ENCODE measurements around the gene PRPF31.
"Not testable (repeated sequence)": the region's sequence is repeated elsewhere in the genome, so short reads cannot be mapped to it uniquely, and the experiment has no call there.

The PRPF31 gene

GRCh38 chr19:54096617-54097106 is 18.9 kb upstream of the PRPF31 start:
- H3K4me1 ChIP-seq (ENCODE audit: control insufficient read depth, insufficient read depth, low read length), result peaks cover 8% of the 10 kb centered on the region
- no peak overlapping the region for H3K9ac ChIP-seq (ENCODE audit: low read length in 2 of 2)
- H3K27me3 ChIP-seq (ENCODE audit: control insufficient read depth in 1 of 2, insufficient read depth in 2 of 2, low read length in 2 of 2), result peaks cover 11 to 16% of the 10 kb centered on the region in 2 donors
- H3K36me3 ChIP-seq (ENCODE audit: control insufficient read depth in 2 of 2, insufficient read depth in 2 of 2, low read length in 2 of 2), result no peaks in the 10 kb centered on the region
- no peak overlapping the region for H3K27ac ChIP-seq (ENCODE audit: low read length)
- H3K4me3 ChIP-seq (ENCODE audit: low read length in 2 of 2), result peak overlapping the region in 1 of 2 donors; percentile 29
- H3K9me3 ChIP-seq (ENCODE audit: control insufficient read depth in 2 of 2, low read length in 2 of 2), result peaks cover 0 to 2% of the 10 kb centered on the region in 2 donors

- Histone ChIP-seq H3K27me3 (ENCODE audit: control insufficient read depth in 1 of 2, insufficient read depth in 2 of 2, low read length in 2 of 2) (peaks cover 10 to 16% of the 10 kb centered on the region in 2 donors), H3K4me3 (ENCODE audit: low read length in 2 of 2) (no peak overlapping the region), H3K9ac (ENCODE audit: low read length in 2 of 2) (no peak overlapping the region), H3K27ac (ENCODE audit: low read length) (no peak overlapping the region), H3K36me3 (ENCODE audit: control insufficient read depth in 2 of 2, insufficient read depth in 2 of 2, low read length in 2 of 2) (no peaks in the 10 kb centered on the region), H3K4me1 (ENCODE audit: control insufficient read depth, insufficient read depth, low read length) (peaks cover 19% of the 10 kb centered on the region), H3K9me3 (ENCODE audit: control insufficient read depth in 2 of 2, low read length in 2 of 2) (peaks cover 0 to 1% of the 10 kb centered on the region in 2 donors)
Measured at GRCh38 chr19:54099190-54099902, 16.2 kb upstream of the PRPF31 start.

DNA sequence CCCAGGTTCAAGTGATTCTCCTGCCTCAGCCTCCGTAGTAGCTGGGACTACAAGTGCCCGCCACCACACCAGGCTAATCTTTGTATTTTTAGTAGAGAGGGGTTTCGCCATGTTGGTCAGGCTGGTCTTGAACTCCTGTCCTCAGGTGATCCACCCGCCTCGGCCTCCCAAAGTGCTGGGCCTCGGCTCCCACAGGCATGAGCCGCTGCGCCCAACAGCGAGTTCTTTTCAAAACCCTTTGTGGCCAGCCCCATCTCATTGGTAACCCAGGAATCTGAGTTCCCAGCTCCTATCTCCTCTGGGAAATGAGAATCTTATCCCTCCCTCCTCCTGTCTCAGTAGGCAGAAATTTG is 15.7 kb upstream of the PRPF31 start:
- Histone ChIP-seq H3K4me1 (ENCODE audit: control insufficient read depth, insufficient read depth, low read length) (peaks cover 19% of the 10 kb centered on the region), H3K27me3 (ENCODE audit: control insufficient read depth in 1 of 2, insufficient read depth in 2 of 2, low read length in 2 of 2) (peaks cover 7 to 12% of the 10 kb centered on the region in 2 donors)
- not testable (repeated sequence) for H3K27ac ChIP-seq (ENCODE audit: low read length); H3K4me3 ChIP-seq (ENCODE audit: low read length in 2 of 2); H3K36me3 ChIP-seq (ENCODE audit: control insufficient read depth in 2 of 2, insufficient read depth in 2 of 2, low read length in 2 of 2); H3K9ac ChIP-seq (ENCODE audit: low read length in 2 of 2); H3K9me3 ChIP-seq (ENCODE audit: control insufficient read depth in 2 of 2, low read length in 2 of 2)

DNA sequence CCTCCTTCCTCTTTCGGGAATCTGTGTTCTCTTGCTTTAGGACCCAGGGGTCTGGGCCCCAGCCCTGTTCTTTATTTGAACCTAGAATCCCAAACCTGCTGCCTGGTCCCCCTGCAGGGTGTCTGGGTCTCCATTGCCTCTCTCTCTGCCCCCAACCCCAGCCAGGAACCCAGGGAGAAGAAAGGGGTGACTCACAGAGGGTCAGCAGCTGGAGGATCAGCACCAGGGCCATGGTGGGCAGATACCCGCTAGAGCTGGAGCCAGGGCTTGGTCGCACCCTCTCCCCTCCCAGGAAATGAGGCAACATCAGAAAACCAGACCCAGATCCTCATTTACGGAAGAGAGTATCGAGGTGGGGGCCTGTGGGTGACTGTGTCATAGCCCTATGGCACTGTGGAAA is 15.0 kb upstream of the PRPF31 start, which contains the start of gene OSCAR:
Gene OSCAR, minus strand, starts transcription at position 243 of the 400 bp plus-strand sequence. Its CDS starts 11 bp downstream, at position 232.
- peaks cover 4 to 9% of the 10 kb centered on the region in 2 donors for H3K27me3 ChIP-seq (ENCODE audit: control insufficient read depth in 1 of 2, insufficient read depth in 2 of 2, low read length in 2 of 2)
- no peak within 1 kb of the TSS for H3K9ac ChIP-seq (ENCODE audit: low read length in 2 of 2)
- no peak within 1 kb of the TSS for H3K4me3 ChIP-seq (ENCODE audit: low read length in 2 of 2)
- peaks cover under 1 to 1% of the 10 kb centered on the region in 2 donors for H3K36me3 ChIP-seq (ENCODE audit: control insufficient read depth in 2 of 2, insufficient read depth in 2 of 2, low read length in 2 of 2)
- peaks cover 17% of the 10 kb centered on the region for H3K4me1 ChIP-seq (ENCODE audit: control insufficient read depth, insufficient read depth, low read length)
- no peaks in the 10 kb centered on the region for H3K9me3 ChIP-seq (ENCODE audit: control insufficient read depth in 2 of 2, low read length in 2 of 2)
- H3K27ac ChIP-seq (ENCODE audit: low read length), result no peak within 1 kb of the TSS

DNA sequence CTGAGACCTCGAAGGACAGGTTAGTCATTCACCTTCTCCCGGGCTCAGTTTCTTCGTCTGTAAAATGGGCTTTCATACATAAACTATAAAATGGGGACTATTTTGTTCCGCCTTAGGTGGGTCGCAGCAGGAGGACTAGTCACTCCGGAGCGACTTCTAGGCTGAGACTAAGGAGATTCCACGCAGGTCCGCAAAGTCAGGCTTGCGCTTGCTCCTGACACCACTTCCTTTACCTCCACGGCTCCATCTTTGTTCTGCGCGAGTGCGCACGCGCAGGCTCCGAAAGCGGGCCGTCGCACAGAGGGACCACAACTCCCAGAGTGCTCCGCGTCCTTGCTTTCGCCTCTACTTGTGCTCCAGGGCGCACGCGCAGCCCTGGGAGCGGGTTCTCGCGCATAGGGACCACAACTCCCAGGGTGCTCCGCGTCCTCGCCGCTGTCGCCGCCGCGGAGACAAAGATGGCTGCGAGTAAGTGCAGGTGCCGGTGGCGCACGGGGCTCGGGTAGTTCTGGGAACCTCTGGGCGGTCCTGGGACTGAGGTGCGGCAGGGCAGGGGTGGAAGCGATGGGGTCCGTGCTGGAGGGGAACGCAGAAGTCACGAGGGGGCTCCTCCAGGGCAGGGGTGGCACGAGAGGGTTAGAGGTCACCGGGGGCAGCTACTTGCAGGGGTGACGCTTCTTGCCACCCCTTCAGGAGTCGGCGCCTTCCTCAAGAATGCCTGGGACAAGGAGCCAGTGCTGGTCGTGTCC is 13.0 kb upstream of the PRPF31 start, which contains the start of gene NDUFA3:
Gene NDUFA3, plus strand, starts transcription at position 435 of the 749 bp plus-strand sequence. Its CDS starts 24 bp downstream, at position 459.
- no peaks in the 10 kb centered on the region for H3K27me3 ChIP-seq (ENCODE audit: control insufficient read depth in 1 of 2, insufficient read depth in 2 of 2, low read length in 2 of 2)
- H3K9me3 ChIP-seq (ENCODE audit: control insufficient read depth in 2 of 2, low read length in 2 of 2), result no peaks in the 10 kb centered on the region
- H3K27ac ChIP-seq (ENCODE audit: low read length), result peak within 1 kb of the TSS; percentile 55
- H3K4me3 ChIP-seq (ENCODE audit: low read length in 2 of 2), result peak within 1 kb of the TSS; percentile 97 to 99
- H3K36me3 ChIP-seq (ENCODE audit: control insufficient read depth in 2 of 2, insufficient read depth in 2 of 2, low read length in 2 of 2), result peaks cover 7 to 11% of the 10 kb centered on the region in 2 donors
- H3K4me1 ChIP-seq (ENCODE audit: control insufficient read depth, insufficient read depth, low read length), result peaks cover 11% of the 10 kb centered on the region
- peak within 1 kb of the TSS; percentile 81 to 94 for H3K9ac ChIP-seq (ENCODE audit: low read length in 2 of 2)

DNA sequence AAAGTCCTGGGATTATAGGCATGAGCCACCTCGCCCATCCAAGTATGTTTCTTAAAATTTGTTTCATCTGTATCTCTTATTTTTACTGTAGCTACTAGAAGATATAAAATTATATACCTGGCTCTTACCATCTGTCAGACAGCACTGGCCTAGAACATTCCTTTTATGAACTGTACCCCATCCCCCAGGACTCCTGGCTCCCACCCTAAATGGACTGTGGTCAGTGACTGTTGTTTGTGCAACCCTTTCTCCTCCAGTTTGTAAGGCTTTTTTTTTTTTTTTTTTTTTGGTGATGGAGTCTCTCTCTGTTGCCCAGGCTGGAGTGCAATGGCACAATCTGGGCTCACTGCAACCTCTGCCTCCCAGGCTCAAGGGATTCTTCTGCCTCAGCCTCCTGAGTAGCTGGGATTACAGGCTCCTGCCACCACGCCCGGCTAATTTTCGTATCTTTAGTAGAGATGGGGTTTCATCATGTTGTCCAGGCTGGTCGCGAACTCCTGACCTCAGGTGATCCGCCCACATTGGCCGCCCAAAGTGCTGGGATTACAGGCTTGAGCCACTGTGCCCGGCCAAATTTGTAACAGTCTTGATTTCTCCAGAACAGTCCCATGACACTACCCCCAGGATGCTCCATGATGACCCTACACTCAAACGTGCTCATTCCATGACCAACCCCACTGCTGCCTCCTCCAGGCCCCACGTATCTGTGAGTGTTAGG is 10.4 kb upstream of the PRPF31 start:
- Histone ChIP-seq H3K27me3 (ENCODE audit: control insufficient read depth in 1 of 2, insufficient read depth in 2 of 2, low read length in 2 of 2) (no peaks in the 10 kb centered on the region), H3K4me3 (ENCODE audit: low read length in 2 of 2) (no peak overlapping the region), H3K4me1 (ENCODE audit: control insufficient read depth, insufficient read depth, low read length) (peaks cover 11% of the 10 kb centered on the region), H3K36me3 (ENCODE audit: control insufficient read depth in 2 of 2, insufficient read depth in 2 of 2, low read length in 2 of 2) (peaks cover 22 to 29% of the 10 kb centered on the region in 2 donors), H3K9me3 (ENCODE audit: control insufficient read depth in 2 of 2, low read length in 2 of 2) (no peaks in the 10 kb centered on the region), H3K9ac (ENCODE audit: low read length in 2 of 2) (no peak overlapping the region), H3K27ac (ENCODE audit: low read length) (no peak overlapping the region)

- no peak overlapping the region for H3K9ac ChIP-seq (ENCODE audit: low read length in 2 of 2)
Measured at GRCh38 chr19:54105796-54106195, 9.8 kb upstream of the PRPF31 start.

GRCh38 chr19:54106716-54107115 is 8.8 kb upstream of the PRPF31 start:
- H3K27ac ChIP-seq (ENCODE audit: low read length), result no peak overlapping the region
- H3K4me3 ChIP-seq (ENCODE audit: low read length in 2 of 2), result no peak overlapping the region
- H3K4me1 ChIP-seq (ENCODE audit: control insufficient read depth, insufficient read depth, low read length), result peaks cover 11% of the 10 kb centered on the region
- H3K36me3 ChIP-seq (ENCODE audit: control insufficient read depth in 2 of 2, insufficient read depth in 2 of 2, low read length in 2 of 2), result peaks cover 26 to 37% of the 10 kb centered on the region in 2 donors
- H3K27me3 ChIP-seq (ENCODE audit: control insufficient read depth in 1 of 2, insufficient read depth in 2 of 2, low read length in 2 of 2), result no peaks in the 10 kb centered on the region
- H3K9ac ChIP-seq (ENCODE audit: low read length in 2 of 2), result no peak overlapping the region
- H3K9me3 ChIP-seq (ENCODE audit: control insufficient read depth in 2 of 2, low read length in 2 of 2), result no peaks in the 10 kb centered on the region

More at GRCh38 chr19:54105796-54106195, 9.8 kb upstream of the PRPF31 start:
- Histone ChIP-seq H3K4me1 (ENCODE audit: control insufficient read depth, insufficient read depth, low read length) (peaks cover 11% of the 10 kb centered on the region), H3K36me3 (ENCODE audit: control insufficient read depth in 2 of 2, insufficient read depth in 2 of 2, low read length in 2 of 2) (peaks cover 24 to 34% of the 10 kb centered on the region in 2 donors), H3K27ac (ENCODE audit: low read length) (no peak overlapping the region), H3K9me3 (ENCODE audit: control insufficient read depth in 2 of 2, low read length in 2 of 2) (no peaks in the 10 kb centered on the region), H3K4me3 (ENCODE audit: low read length in 2 of 2) (no peak overlapping the region), H3K27me3 (ENCODE audit: control insufficient read depth in 1 of 2, insufficient read depth in 2 of 2, low read length in 2 of 2) (no peaks in the 10 kb centered on the region)

- Histone ChIP-seq H3K27ac (ENCODE audit: low read length) (no peak overlapping the region), H3K36me3 (ENCODE audit: control insufficient read depth in 2 of 2, insufficient read depth in 2 of 2, low read length in 2 of 2) (peaks cover 28 to 37% of the 10 kb centered on the region in 2 donors), H3K9ac (ENCODE audit: low read length in 2 of 2) (no peak overlapping the region)
Measured at GRCh38 chr19:54107876-54108490, 7.6 kb upstream of the PRPF31 start.

GRCh38 chr19:54108496-54108895 is 7.1 kb upstream of the PRPF31 start:
- no peaks in the 10 kb centered on the region for H3K9me3 ChIP-seq (ENCODE audit: control insufficient read depth in 2 of 2, low read length in 2 of 2)
- no peak overlapping the region for H3K4me3 ChIP-seq (ENCODE audit: low read length in 2 of 2)
- no peak overlapping the region for H3K27ac ChIP-seq (ENCODE audit: low read length)
- H3K9ac ChIP-seq (ENCODE audit: low read length in 2 of 2), result no peak overlapping the region
- no peaks in the 10 kb centered on the region for H3K27me3 ChIP-seq (ENCODE audit: control insufficient read depth in 1 of 2, insufficient read depth in 2 of 2, low read length in 2 of 2)
- peaks cover 28 to 37% of the 10 kb centered on the region in 2 donors for H3K36me3 ChIP-seq (ENCODE audit: control insufficient read depth in 2 of 2, insufficient read depth in 2 of 2, low read length in 2 of 2)
- peaks cover 2% of the 10 kb centered on the region for H3K4me1 ChIP-seq (ENCODE audit: control insufficient read depth, insufficient read depth, low read length)

More at GRCh38 chr19:54107876-54108490, 7.6 kb upstream of the PRPF31 start:
- Histone ChIP-seq H3K27me3 (ENCODE audit: control insufficient read depth in 1 of 2, insufficient read depth in 2 of 2, low read length in 2 of 2) (no peaks in the 10 kb centered on the region), H3K9me3 (ENCODE audit: control insufficient read depth in 2 of 2, low read length in 2 of 2) (no peaks in the 10 kb centered on the region), H3K4me3 (ENCODE audit: low read length in 2 of 2) (no peak overlapping the region), H3K4me1 (ENCODE audit: control insufficient read depth, insufficient read depth, low read length) (peaks cover 7% of the 10 kb centered on the region)

All from stomach smooth muscle (tissue), 2 donors.